Astrocyte (in vitro differentiated cells and primary cell): ENCODE data around the gene AP3M1.
"Not testable (repeated sequence)": the region's sequence is repeated elsewhere in the genome, so short reads cannot be mapped to it uniquely, and the experiment has no call there.

Experiments
- CTCF ChIP-seq: IDR thresholded peaks from 2 replicates; pipeline ENCODE4 v1.5.1; 2011; ENCODE audit warnings: low read depth, mild to moderate bottlenecking, inconsistent platforms, low read length, moderate library complexity; ENCODE audit not compliant: insufficient read depth
- EZH2 ChIP-seq: IDR thresholded peaks from 2 replicates; pipeline ENCODE4 v1.6.1; 2012; ENCODE audit warnings: mild to moderate bottlenecking, low read length, inconsistent platforms; ENCODE audit not compliant: insufficient read depth

- not testable (repeated sequence) for TF ChIP-seq CTCF, EZH2
Observed at GRCh38 chr10:74146980-74147379, 3.6 kb downstream of the AP3M1 start.
